Stimulated activated CD4-positive, alpha-beta T cell treated with anti-CD3 and anti-CD28 coated beads, Interleukin-12 subunit alpha, Interleukin-12 subunit beta, amount 100 ng/mL, for 48 hours (primary cell): ENCODE measurements around the gene DLK1.

Experiments used
- DNase-seq, 3 donors: peaks; one replicate each; pipeline ENCODE4 v3.0.0-alpha.2; 2020; ENCODE audit warnings: low read depth in 2 of 3, low spot score in 1 of 3

Gene DLK1

GRCh38 chr14:100750762-100751699 lies 24.3 kb downstream of the DLK1 start:
- no peak for DNase-seq

- DNase-seq = no peak
Observed at GRCh38 chr14:100754020-100754419, 27.3 kb downstream of the DLK1 start.

- no peak for DNase-seq
Observed at GRCh38 chr14:100755649-100756048, 29.0 kb downstream of the DLK1 start.

GRCh38 chr14:100761481-100761880 lies 34.8 kb downstream of the DLK1 start:
- DNase-seq = no peak

GRCh38 chr14:100762089-100762515 lies 35.4 kb downstream of the DLK1 start:
- DNase-seq = no peak

- DNase-seq = no peak
Observed at GRCh38 chr14:100762901-100763300, 36.2 kb downstream of the DLK1 start.

- DNase-seq = no peak
Observed at GRCh38 chr14:100764471-100765115, 37.9 kb downstream of the DLK1 start.

GRCh38 chr14:100765296-100765695 lies 38.6 kb downstream of the DLK1 start:
- DNase-seq = no peak

- no peak for DNase-seq
Observed at GRCh38 chr14:100765991-100766390, 39.3 kb downstream of the DLK1 start.

- DNase-seq = no peak
Observed at GRCh38 chr14:100767003-100767787, 40.5 kb downstream of the DLK1 start.

GRCh38 chr14:100767788-100768536 lies 41.3 kb downstream of the DLK1 start:
- no peak for DNase-seq

GRCh38 chr14:100769035-100769939 lies 42.6 kb downstream of the DLK1 start:
- no peak for DNase-seq

GRCh38 chr14:100770046-100770445 lies 43.4 kb downstream of the DLK1 start:
- DNase-seq = no peak

- DNase-seq = no peak
Observed at GRCh38 chr14:100770605-100771120, 44.0 kb downstream of the DLK1 start.

- DNase-seq = no peak
Observed at GRCh38 chr14:100771121-100771800, 44.6 kb downstream of the DLK1 start.

- no peak for DNase-seq
Observed at GRCh38 chr14:100772607-100773165, 46.0 kb downstream of the DLK1 start.

GRCh38 chr14:100773331-100774163 lies 46.9 kb downstream of the DLK1 start:
- no peak for DNase-seq

- no peak for DNase-seq
Observed at GRCh38 chr14:100774164-100774537, 47.5 kb downstream of the DLK1 start.
